Panc1 (cell line): ENCODE results near the gene DNAJC16. TPM values are rescaled to one million over a fixed set of nuclear protein-coding genes. Genes with fewer than 3 reads are reported as not detected.

Source experiments
- ATAC-seq: fragments of 200-7000 bp; cut with Tn5 transposase; 2 replicates; pipeline ENCODE4 v1.9.1; 2020; ENCODE audit warnings: mild to moderate bottlenecking, moderate library complexity
- BruUV-seq: library from RNA; stranded (reverse); fragments of 400-500 nt; replicated peaks from 2 replicates; lab custom pipeline; 2021; lab: Mats Ljungman, UMichigan
- CTCF ChIA-PET: fragments of 300-600 bp; sonication (Branson Sonifier 250); formaldehyde crosslinking; loops from one replicate; lab custom pipeline; 2022; ENCODE audit warnings: antibody characterized with exemption; lab: Charles Lee
- POLR2A ChIA-PET: fragments of 300-600 bp; sonication (Branson Sonifier 250); formaldehyde crosslinking; loops from one replicate; lab custom pipeline; 2022; ENCODE audit warnings: antibody characterized with exemption; lab: Charles Lee
- DNase-seq: peaks from one replicate; pipeline ENCODE4 v3.0.0-alpha.2; 2010; ENCODE audit warnings: low read depth, low spot score
- H3K27ac ChIP-seq: 2 replicates; pipeline ENCODE4 v1.5.1; 2011; ENCODE audit warnings: mild to moderate bottlenecking, low read length, inconsistent platforms
- H3K27me3 ChIP-seq: fragments of 200-500 bp; sonication (Bioruptor generic); 2 replicates; pipeline ENCODE4 v1.6.0; 2014; ENCODE audit warnings: low read length, inconsistent platforms; ENCODE audit not compliant: control insufficient read depth, insufficient read depth
- H3K36me3 ChIP-seq: fragments of 200-500 bp; sonication (Bioruptor generic); 2 replicates; pipeline ENCODE4 v1.5.1; 2014; ENCODE audit warnings: inconsistent platforms, mild to moderate bottlenecking, low read length, moderate library complexity; ENCODE audit not compliant: control insufficient read depth, insufficient read depth
- H3K4me1 ChIP-seq: 2 replicates; pipeline ENCODE4 v1.5.1; 2011; ENCODE audit warnings: inconsistent platforms, mild to moderate bottlenecking, low read length, moderate library complexity; ENCODE audit not compliant: control insufficient read depth, insufficient read depth
- H3K4me3 ChIP-seq, 2 experiments: 2 replicates each; pipeline ENCODE4 v1.5.1; 2011 to 2012; ENCODE audit warnings: low read depth in 2 of 2, low read length in 2 of 2, mild to moderate bottlenecking in 2 of 2, inconsistent platforms in 1 of 2, moderate library complexity in 1 of 2
- H3K9me3 ChIP-seq: fragments of 200-500 bp; sonication (Bioruptor generic); 2 replicates; pipeline ENCODE4 v1.5.1; 2014; ENCODE audit warnings: low read depth, mild to moderate bottlenecking, inconsistent platforms, low read length, moderate library complexity; ENCODE audit not compliant: control insufficient read depth, insufficient read depth
- CTCF ChIP-seq: fragments of 450-650 bp; IDR thresholded peaks from 2 replicates; pipeline ENCODE4 v1.5.1; 2017; ENCODE audit warnings: mild to moderate bottlenecking
- POLR2AphosphoS5 ChIP-seq: IDR thresholded peaks from 2 replicates; pipeline ENCODE4 v1.6.1; 2012; ENCODE audit warnings: mild to moderate bottlenecking, low read depth, low read length, moderate library complexity
- REST ChIP-seq, 2 experiments: IDR thresholded peaks; 2 replicates each; pipeline ENCODE4 v1.6.1; 2011 to 2012; ENCODE audit warnings: low read depth in 2 of 2, control low read depth in 1 of 2, low read length in 1 of 2, mild to moderate bottlenecking in 1 of 2, moderate library complexity in 1 of 2; ENCODE audit not compliant: insufficient read depth in 1 of 2
- SIN3A ChIP-seq: IDR thresholded peaks from 2 replicates; pipeline ENCODE4 v1.6.1; 2012; ENCODE audit warnings: low read depth, mild to moderate bottlenecking, low read length, moderate library complexity, borderline replicate concordance; ENCODE audit not compliant: insufficient read depth
- TCF7L2 ChIP-seq: IDR thresholded peaks from 2 replicates; pipeline ENCODE4 v1.6.1; 2011; ENCODE audit warnings: mild to moderate bottlenecking, low read depth, low read length, inconsistent platforms
- in situ Hi-C: cut with HindIII; loops from 2 replicates; pipeline ENCODE4 v1.10.0; 2016; ENCODE audit warnings: low sequenced_read_pairs, low pct_unique_long_range_greater_than_20kb
- intact Hi-C: fragments of 100-400 bp; cut with micrococcal nuclease; formaldehyde crosslinking; loops from one replicate; pipeline ENCODE4 v1.10.0; 2022; ENCODE audit not compliant: unreplicated experiment
- total RNA-seq: library from RNA; stranded (reverse); gene quantifications from one replicate; pipeline ENCODE4 v1.2.1, GENCODE V29; 2021; ENCODE audit not compliant: unreplicated experiment

Gene DNAJC16
- total RNA-seq, 1 experiment from 2014 or later = 22.0 TPM

DNA sequence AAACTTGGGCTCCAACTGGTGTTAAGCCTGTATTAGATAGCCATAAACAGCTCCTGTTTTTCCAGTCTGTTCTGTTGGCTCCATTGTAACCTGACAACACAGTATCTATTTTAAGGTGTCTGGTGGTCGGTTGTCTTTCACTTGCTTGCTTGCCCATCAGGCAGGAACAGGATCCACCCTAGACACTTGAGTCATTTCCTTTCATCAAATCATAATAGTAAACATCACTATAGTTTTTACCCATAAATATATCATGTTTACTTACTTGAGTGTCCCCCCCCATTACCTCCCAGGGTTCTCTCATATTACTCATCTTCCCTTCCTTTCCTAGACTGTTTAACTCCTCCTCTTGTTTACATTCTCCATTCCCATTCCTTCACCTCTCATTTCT lies 93.5 kb downstream of the DNAJC16 start:
- CTCF ChIA-PET = no interaction called here
- Histone ChIP-seq H3K27me3 (no peaks in the 10 kb centered on the region), H3K36me3 (peaks cover 3% of the 10 kb centered on the region; the same call in 1 of the 2 replicates), H3K27ac (no peak overlapping the region), H3K9me3 (no peaks in the 10 kb centered on the region), H3K4me3 (no peak overlapping the region), H3K4me1 (peaks cover 28% of the 10 kb centered on the region)
- intact Hi-C loops = no loop called here
- TF ChIP-seq REST (IDR thresholded peaks at IDR 0.05; ENCODE audit: insufficient read depth in 1 of 2, low read depth in 2 of 2, low read length in 1 of 2) (no peak), CTCF (no peak), TCF7L2 (no peak), POLR2AphosphoS5 (no peak), SIN3A (no peak)
- ATAC-seq (no peak), DNase-seq (no peak)
- BruUV-seq = no TSS peak
- in situ Hi-C loops = no loop called here
- POLR2A ChIA-PET = interaction anchor here (0.6 kb wide), 1 partner anchor 17 kb away, joined by 6 read pairs; no protein-coding TSS in a partner anchor

- in situ Hi-C loops (no loop called here), intact Hi-C loops (no loop called here)
- POLR2A ChIA-PET = no interaction called here
- H3K27ac ChIP-seq = no peak overlapping the region
- DNase-seq = no peak
- TF ChIP-seq CTCF = no peak
- no peak for TF ChIP-seq REST (IDR thresholded peaks at IDR 0.05; ENCODE audit: insufficient read depth in 1 of 2, low read depth in 2 of 2, low read length in 1 of 2)
- no peak for TF ChIP-seq TCF7L2
- no peak for TF ChIP-seq POLR2AphosphoS5
- TF ChIP-seq SIN3A = no peak
- CTCF ChIA-PET = no interaction called here
- no peaks in the 10 kb centered on the region for H3K9me3 ChIP-seq
- ATAC-seq = no peak
- peaks cover 3% of the 10 kb centered on the region; the same call in 1 of the 2 replicates for H3K36me3 ChIP-seq
- peaks cover 26% of the 10 kb centered on the region for H3K4me1 ChIP-seq
- TSS peak; percentile 3 for BruUV-seq
- no peaks in the 10 kb centered on the region for H3K27me3 ChIP-seq
- H3K4me3 ChIP-seq = no peak overlapping the region
Measured at GRCh38 chr1:15620902-15621682, 94.4 kb downstream of the DNAJC16 start.
